HL-60/S4 treated with phorbol 12-myristate 13-acetate at 8.2 ng/mL for 4 days and 3 days (cell line): Measurements from ENCODE around the gene HUS1B.
"Not testable (repeated sequence)": the region's sequence is repeated elsewhere in the genome, so short reads cannot be mapped to it uniquely, and the experiment has no call there.

ENCODE experiments used
- in situ Hi-C: fragments of 300-500 bp; cut with MboI; formaldehyde crosslinking; loops from 2 replicates; pipeline ENCODE4 v1.15.0; 2022; ENCODE audit warnings: low sequenced_read_pairs

Gene HUS1B

GRCh38 chr6:679282-679681, 22.4 kb upstream of the HUS1B start:
- in situ Hi-C loops = no loop called here

- in situ Hi-C loops = no loop called here
These were observed 21.6 kb upstream of the HUS1B start for GRCh38 chr6:678520-678919.

GRCh38 chr6:677919-678318, 21.0 kb upstream of the HUS1B start:
- in situ Hi-C loops = no loop called here

- in situ Hi-C loops = no loop called here
These were observed 18.1 kb upstream of the HUS1B start for GRCh38 chr6:674956-675355.

- in situ Hi-C loops = no loop called here
These were observed 17.5 kb upstream of the HUS1B start for GRCh38 chr6:674406-674805.

GRCh38 chr6:667253-667927, 10.5 kb upstream of the HUS1B start:
- in situ Hi-C loops = no loop called here

GRCh38 chr6:665403-666267, 8.7 kb upstream of the HUS1B start:
- in situ Hi-C loops = no loop called here

GRCh38 chr6:663788-664187, 6.9 kb upstream of the HUS1B start:
- in situ Hi-C loops = not testable (repeated sequence)

GRCh38 chr6:659716-660581, 3.0 kb upstream of the HUS1B start:
- in situ Hi-C loops = no loop called here

- in situ Hi-C loops = no loop called here
These were observed 1.3 kb upstream of the HUS1B start for GRCh38 chr6:658244-658643.

- in situ Hi-C loops = no loop called here
These were observed 843 bp upstream of the HUS1B start for GRCh38 chr6:657743-658142.

- in situ Hi-C loops = no loop called here
These were observed 2.8 kb downstream of the HUS1B start for GRCh38 chr6:654136-654535.

GRCh38 chr6:652865-653264, 4.0 kb downstream of the HUS1B start:
- in situ Hi-C loops = no loop called here

- in situ Hi-C loops = no loop called here
These were observed 6.8 kb downstream of the HUS1B start for GRCh38 chr6:650098-650497.

- in situ Hi-C loops = no loop called here
These were observed 14.1 kb downstream of the HUS1B start for GRCh38 chr6:642805-643204.

- in situ Hi-C loops = no loop called here
These were observed 15.5 kb downstream of the HUS1B start for GRCh38 chr6:641225-641985.

- in situ Hi-C loops = no loop called here
These were observed 20.4 kb downstream of the HUS1B start for GRCh38 chr6:636488-636887.

- in situ Hi-C loops = no loop called here
These were observed 21.7 kb downstream of the HUS1B start for GRCh38 chr6:635233-635632.

- in situ Hi-C loops = no loop called here
These were observed 23.3 kb downstream of the HUS1B start for GRCh38 chr6:633611-634010.

- in situ Hi-C loops = no loop called here
These were observed 28.1 kb downstream of the HUS1B start for GRCh38 chr6:628766-629165.

GRCh38 chr6:626236-626635, 30.7 kb downstream of the HUS1B start:
- in situ Hi-C loops = no loop called here
